Measurements from ENCODE around the gene HOXA7. TPM values are rescaled to one million over a fixed set of nuclear protein-coding genes. Genes with fewer than 3 reads are reported as not detected.

HOXA7 gene
- total RNA-seq, 1 experiment from 2014 or later: 2.6 TPM

DNA sequence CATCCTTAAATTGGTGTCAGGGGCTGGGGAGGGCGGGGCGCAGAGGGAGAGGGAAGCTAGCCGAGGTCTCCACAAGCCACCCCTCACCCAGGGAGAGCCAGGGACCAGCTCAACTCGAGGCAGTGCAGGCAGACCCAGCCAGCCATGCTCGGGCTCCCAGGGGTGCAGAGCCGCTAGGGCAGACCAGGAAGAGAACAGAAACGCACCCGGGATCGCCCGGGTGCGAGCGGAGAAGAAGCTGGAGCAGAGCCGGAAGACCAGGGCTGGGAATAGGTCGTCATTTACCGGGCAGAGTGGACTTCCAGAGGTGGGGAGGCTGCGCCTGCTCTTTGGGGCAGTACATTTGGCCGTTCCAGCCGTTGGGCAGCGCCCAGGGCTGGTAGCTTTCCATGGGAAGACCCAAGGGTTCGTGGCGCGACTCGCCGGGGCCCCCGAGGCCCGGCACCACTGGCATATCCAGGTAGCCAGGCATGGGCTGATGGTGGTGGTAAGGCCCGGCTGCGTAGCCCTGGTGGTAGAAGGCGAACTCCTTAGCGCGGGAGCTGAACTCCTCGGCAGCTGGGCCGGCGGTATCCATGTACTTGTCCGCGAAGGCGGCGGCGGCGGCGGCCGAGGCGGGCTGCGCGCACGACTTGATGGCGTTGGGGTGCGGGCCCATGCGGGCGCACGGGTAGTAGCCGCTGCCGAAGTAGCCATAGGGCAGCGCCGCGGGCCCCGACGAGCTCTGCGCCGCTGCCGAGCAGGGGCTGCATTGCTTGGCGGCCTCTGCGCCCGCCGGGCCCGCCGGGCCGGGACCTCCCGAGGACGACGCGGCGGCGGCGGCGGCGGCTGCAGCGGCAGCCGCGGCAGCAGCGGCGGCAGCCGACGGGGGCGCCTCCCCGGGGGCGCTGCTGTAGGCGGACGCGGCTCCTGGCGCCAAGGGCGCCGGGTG is 42.7 kb upstream of the HOXA7 start:
- H3K4me1 ChIP-seq (ENCODE audit: insufficient read depth, low read length): peaks cover 28% of the 10 kb centered on the region
- no peaks in the 10 kb centered on the region for H3F3A ChIP-seq (ENCODE audit: low read length, unreplicated experiment)
- no TSS peak for BruUV-seq (replicated peaks)
- no peak for TF ChIP-seq EZH2phosphoT487 (IDR thresholded peaks at IDR 0.05; ENCODE audit: borderline replicate concordance, low read length)
- TF ChIP-seq EZH2 (IDR thresholded peaks at IDR 0.05; ENCODE audit: low read length, unreplicated experiment): no peak
- TF ChIP-seq, protein P1, sequence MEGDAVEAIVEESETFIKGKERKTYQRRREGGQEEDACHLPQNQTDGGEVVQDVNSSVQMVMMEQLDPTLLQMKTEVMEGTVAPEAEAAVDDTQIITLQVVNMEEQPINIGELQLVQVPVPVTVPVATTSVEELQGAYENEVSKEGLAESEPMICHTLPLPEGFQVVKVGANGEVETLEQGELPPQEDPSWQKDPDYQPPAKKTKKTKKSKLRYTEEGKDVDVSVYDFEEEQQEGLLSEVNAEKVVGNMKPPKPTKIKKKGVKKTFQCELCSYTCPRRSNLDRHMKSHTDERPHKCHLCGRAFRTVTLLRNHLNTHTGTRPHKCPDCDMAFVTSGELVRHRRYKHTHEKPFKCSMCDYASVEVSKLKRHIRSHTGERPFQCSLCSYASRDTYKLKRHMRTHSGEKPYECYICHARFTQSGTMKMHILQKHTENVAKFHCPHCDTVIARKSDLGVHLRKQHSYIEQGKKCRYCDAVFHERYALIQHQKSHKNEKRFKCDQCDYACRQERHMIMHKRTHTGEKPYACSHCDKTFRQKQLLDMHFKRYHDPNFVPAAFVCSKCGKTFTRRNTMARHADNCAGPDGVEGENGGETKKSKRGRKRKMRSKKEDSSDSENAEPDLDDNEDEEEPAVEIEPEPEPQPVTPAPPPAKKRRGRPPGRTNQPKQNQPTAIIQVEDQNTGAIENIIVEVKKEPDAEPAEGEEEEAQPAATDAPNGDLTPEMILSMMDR (conservative IDR thresholded peaks at IDR 0.05; ENCODE audit: low read depth, low read length): no peak
- peak overlapping the region; percentile 91 for H3K4me3 ChIP-seq (ENCODE audit: low read length)
- no peak for ATAC-seq
- H4K20me1 ChIP-seq (ENCODE audit: low read length): peaks cover 12% of the 10 kb centered on the region; the same call in 1 of the 2 replicates
- ChIA-PET CTCF (interaction anchor here (0.6 to 2.3 kb wide), 4 partner anchors 8 to 843 kb away, joined by 3 to 20 read pairs (median 4); no protein-coding TSS in a partner anchor), POLR2A (ENCODE audit: unreplicated experiment) (interaction anchor here (0.5 to 1.0 kb wide), 7 partner anchors 10 to 542 kb away, joined by 3 to 24 read pairs (median 4); no protein-coding TSS in a partner anchor)
- no peaks in the 10 kb centered on the region for H3K9me3 ChIP-seq (ENCODE audit: low read length)
- H3K4me2 ChIP-seq (ENCODE audit: low read length): peak overlapping the region; percentile 99
- H3K27ac ChIP-seq (ENCODE audit: low read length): peak overlapping the region; percentile 53
- peak; percentile 20 for DNase-seq
- intact Hi-C loops (cut with micrococcal nuclease): loop anchor here (5.0 kb wide), 2 partner anchors 543 to 893 kb away; partner anchors contain the start of gene TAX1BP1
- H3K9ac ChIP-seq (ENCODE audit: low read length): peak overlapping the region; percentile 97
- no peaks in the 10 kb centered on the region for H3K9me2 ChIP-seq (replicated peaks; ENCODE audit: low read length)
- no peaks in the 10 kb centered on the region for H3K27me3 ChIP-seq (ENCODE audit: low read length)
- no peak overlapping the region for H2AFZ ChIP-seq (ENCODE audit: low read length)
- 0 out of 2 replicates have a peak, but pooled peaks cover 6% of the 10 kb centered on the region for H3K36me3 ChIP-seq (ENCODE audit: low read depth, low read length)
- peaks cover 95% of the 10 kb centered on the region for H3K79me2 ChIP-seq (ENCODE audit: low read length)

DNA sequence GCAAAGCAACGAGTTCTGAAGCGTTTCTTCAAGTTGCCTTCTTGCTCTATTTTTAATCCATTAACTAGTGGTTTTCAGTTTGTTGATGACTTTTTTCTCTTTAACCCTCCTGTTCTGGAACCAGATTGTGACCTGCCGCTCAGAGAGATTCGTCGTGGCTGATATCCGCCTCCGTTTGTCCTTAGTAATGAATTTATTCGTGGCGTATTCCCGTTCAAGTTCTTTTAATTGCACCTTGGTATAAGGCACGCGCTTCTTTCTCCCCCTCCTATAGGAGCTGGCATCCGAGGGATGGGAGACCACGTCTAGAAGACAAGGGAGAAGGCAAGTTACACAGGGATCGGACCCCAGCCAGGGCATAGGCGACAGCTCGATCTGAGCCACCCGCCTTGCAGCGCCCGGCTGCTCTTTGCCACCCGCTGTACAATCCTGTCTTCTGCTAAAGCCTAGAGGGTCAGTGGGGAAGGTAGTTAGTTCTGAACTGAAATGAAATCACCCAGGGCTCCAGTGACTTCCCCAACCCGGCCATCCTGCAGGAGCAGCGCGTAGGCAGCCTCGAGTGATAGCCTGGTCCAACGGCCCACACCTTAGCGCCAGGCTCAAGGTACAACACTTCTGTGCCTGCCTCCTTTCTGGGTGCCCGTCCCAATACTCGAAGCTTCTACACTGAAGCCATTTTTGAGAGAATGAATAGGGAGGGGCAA is 41.8 kb upstream of the HOXA7 start:
- H3K9me3 ChIP-seq (ENCODE audit: low read length): no peaks in the 10 kb centered on the region
- ATAC-seq (no peak), DNase-seq (peak; percentile 31)
- no peaks in the 10 kb centered on the region for H3K27me3 ChIP-seq (ENCODE audit: low read length)
- no peaks in the 10 kb centered on the region for H3K9me2 ChIP-seq (replicated peaks; ENCODE audit: low read length)
- H4K20me1 ChIP-seq (ENCODE audit: low read length): peaks cover 12% of the 10 kb centered on the region; the same call in 1 of the 2 replicates
- POLR2A ChIA-PET (ENCODE audit: unreplicated experiment): interaction anchor here (0.7 kb wide), 1 partner anchor 102 kb away, joined by 6 read pairs; no protein-coding TSS in a partner anchor
- peaks cover 22% of the 10 kb centered on the region for H3K4me1 ChIP-seq (ENCODE audit: insufficient read depth, low read length)
- no TSS peak for BruUV-seq (replicated peaks)
- TF ChIP-seq, protein P1 (conservative IDR thresholded peaks at IDR 0.05; ENCODE audit: low read depth, low read length): no peak
- TF ChIP-seq EZH2 (IDR thresholded peaks at IDR 0.05; ENCODE audit: low read length, unreplicated experiment) (no peak), EZH2phosphoT487 (IDR thresholded peaks at IDR 0.05; ENCODE audit: borderline replicate concordance, low read length) (no peak)
- peak overlapping the region; percentile 91 for H3K4me3 ChIP-seq (ENCODE audit: low read length)
- 0 out of 2 replicates have a peak, but pooled peaks cover 6% of the 10 kb centered on the region for H3K36me3 ChIP-seq (ENCODE audit: low read depth, low read length)
- CTCF ChIA-PET: interaction anchor here (0.6 to 2.3 kb wide), 2 partner anchors 408 to 844 kb away, joined by 4 to 20 read pairs; no protein-coding TSS in a partner anchor
- no peak overlapping the region for H2AFZ ChIP-seq (ENCODE audit: low read length)
- H3K4me2 ChIP-seq (ENCODE audit: low read length): peak overlapping the region; percentile 99
- peaks cover 95% of the 10 kb centered on the region for H3K79me2 ChIP-seq (ENCODE audit: low read length)
- intact Hi-C loops (cut with micrococcal nuclease): loop anchor here (5.0 kb wide), 2 partner anchors 544 to 894 kb away; partner anchors contain the start of gene TAX1BP1
- H3K9ac ChIP-seq (ENCODE audit: low read length): peak overlapping the region; percentile 97
- peak overlapping the region; percentile 53 for H3K27ac ChIP-seq (ENCODE audit: low read length)
- H3F3A ChIP-seq (ENCODE audit: low read length, unreplicated experiment): no peaks in the 10 kb centered on the region

Data from PC-3 (cell line).